ENCODE data around the gene ABLIM3.

The ABLIM3 gene

DNA sequence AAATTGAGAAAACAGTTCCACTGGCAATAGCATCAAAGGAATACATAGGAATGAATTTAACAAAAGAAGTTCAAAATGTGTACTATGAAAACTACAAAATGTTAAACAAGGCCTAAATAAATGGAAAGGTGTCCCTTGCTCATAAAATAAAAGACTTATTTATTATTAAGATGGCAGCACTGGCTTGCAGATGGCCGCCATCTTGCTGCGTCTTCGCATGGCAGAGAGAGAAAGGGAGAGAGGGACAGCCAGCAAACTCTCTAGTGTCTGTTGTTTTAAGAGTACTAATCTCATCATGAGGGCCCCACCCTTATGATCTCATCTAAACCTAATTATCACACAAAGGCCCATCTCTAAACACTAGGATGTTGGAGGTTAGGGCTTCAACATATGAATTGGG is 47.1 kb downstream of the ABLIM3 start:
- DNase-seq (ENCODE audit: low spot score), result no peak

DNA sequence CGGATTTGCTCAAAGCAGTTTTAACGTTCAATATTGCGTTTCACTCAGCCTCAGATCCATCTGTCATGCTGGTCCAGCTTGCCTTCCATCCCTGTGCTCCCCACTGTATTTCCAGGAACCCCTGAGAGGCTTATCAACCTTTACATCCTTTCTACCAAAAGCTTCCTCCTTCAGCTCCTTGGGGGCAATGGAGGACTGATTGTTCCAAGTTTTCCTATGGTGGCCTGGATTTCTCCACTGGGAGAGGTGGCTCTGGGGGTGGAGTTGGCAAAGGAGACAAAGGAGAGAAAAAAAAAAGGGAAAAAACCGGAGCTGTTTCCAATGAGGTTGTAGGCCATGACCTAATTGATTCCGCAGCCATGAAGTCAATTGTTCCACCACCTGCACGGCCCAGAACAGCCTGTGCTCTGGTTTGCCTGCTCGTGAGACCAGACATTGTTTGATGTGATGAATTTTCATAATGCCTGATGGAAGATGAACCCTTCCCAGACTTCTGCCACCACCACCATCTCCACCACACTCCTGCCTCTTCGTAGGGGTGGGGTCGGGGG is 54.1 kb downstream of the ABLIM3 start:
- DNase-seq (ENCODE audit: low spot score), result no peak

GRCh38 chr5:149195962-149196361 is 54.7 kb downstream of the ABLIM3 start:
- no peak for DNase-seq (ENCODE audit: low spot score)

GRCh38 chr5:149198148-149198547 is 56.9 kb downstream of the ABLIM3 start:
- no peak for DNase-seq (ENCODE audit: low spot score)

GRCh38 chr5:149200355-149200754 is 59.1 kb downstream of the ABLIM3 start:
- DNase-seq (ENCODE audit: low spot score), result no peak

GRCh38 chr5:149201121-149201637 is 59.9 kb downstream of the ABLIM3 start:
- DNase-seq (ENCODE audit: low spot score), result no peak

DNA sequence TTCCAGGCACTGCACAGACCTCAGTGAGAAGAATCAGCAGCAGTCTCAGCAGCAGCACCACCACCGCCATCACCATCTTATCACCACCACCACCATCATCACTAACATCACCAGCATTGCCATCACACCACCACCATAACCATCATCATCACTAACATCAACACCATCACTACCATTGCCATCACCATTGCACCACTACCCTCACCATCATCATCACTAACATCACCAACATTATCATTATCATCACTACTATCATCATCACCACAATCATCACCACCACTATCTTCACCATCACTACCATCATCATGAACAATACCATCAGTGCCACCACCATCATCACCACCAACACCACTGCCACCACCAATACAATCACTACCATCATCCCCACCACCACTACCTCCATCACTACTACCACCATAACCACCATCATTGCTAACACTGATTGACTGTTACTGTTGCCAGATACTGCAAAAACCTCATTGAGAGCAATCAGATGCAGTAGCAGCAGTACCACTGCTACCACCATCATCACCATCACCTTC is 61.7 kb downstream of the ABLIM3 start:
- no peak for DNase-seq (ENCODE audit: low spot score)

DNA sequence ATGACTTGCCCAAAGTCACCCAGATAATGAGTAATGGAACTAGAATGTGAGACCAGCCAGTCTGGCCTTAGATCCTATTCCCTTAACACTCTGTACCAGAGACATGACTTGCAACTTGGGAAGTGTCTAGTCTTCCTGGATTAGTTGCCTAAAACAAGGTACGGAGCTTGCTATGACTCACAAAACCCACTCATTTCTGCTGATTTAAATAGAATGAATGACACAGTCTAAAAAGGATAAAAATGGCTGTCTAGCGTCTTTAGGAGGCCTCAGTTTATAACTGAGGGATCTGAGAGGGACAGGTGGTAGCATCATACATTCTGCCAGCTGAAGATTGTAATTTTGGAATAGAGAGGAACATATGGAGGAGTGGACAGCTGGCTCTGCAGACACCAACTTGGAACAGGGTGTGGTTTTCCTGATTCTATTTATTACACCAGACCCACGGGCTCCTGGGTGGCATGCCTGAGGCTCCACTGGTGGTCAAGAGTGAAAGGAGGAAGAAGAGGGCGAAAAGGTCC is 62.7 kb downstream of the ABLIM3 start:
- DNase-seq (ENCODE audit: low spot score), result no peak

DNA sequence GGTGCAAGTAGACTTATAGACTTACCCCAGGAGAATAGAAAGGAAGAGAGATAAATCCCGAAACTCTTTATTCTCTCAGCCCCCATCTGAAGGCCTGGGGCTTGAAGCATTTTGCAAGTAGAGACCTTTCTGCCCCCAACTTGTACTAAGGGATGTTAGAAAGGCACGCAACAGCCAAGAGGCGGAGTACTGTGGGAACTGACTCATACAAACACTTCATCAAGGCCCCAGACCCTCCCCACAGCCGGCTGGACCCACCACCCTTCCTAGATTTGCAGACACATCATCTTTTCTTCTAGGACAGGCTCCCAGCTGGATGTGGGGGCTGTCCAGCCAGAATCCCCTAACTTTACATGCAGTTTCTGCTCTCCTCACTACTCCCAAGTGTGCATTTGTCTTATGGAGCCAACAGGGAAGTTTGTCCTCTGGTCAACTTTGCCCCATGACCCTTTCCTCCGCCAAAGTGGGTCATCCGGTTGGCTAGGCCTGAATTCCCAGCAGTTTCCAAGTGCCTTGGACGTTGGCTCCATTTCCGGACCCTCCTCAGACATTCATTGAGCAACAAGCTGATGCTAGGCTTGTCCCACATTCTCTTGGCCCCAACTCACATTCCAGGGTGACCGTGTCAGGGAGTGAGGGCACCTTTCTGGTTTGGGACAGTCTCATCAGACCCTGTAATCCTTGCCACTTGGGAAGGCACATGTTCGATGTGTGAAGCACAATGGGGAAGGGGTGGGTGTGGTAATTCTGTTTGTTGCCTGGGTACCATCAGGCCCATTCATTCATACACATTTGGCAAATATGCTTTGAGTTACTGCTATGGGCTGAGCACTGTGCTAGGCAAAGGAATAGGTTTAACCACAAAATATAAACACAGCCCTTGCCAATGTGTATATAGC is 64.6 kb downstream of the ABLIM3 start:
- no peak for DNase-seq (ENCODE audit: low spot score)

- no peak for DNase-seq (ENCODE audit: low spot score)
Observed at GRCh38 chr5:149206524-149207141, 65.3 kb downstream of the ABLIM3 start.

- no peak for DNase-seq (ENCODE audit: low spot score)
Observed at GRCh38 chr5:149207831-149208230, 66.5 kb downstream of the ABLIM3 start.

GRCh38 chr5:149210225-149210624 is 68.9 kb downstream of the ABLIM3 start:
- no peak for DNase-seq (ENCODE audit: low spot score)

- no peak for DNase-seq (ENCODE audit: low spot score)
Observed at GRCh38 chr5:149210968-149211490, 69.7 kb downstream of the ABLIM3 start.

- DNase-seq (ENCODE audit: low spot score), result no peak
Observed at GRCh38 chr5:149211566-149211965, 70.3 kb downstream of the ABLIM3 start.

GRCh38 chr5:149212198-149212951 is 71.1 kb downstream of the ABLIM3 start:
- DNase-seq (ENCODE audit: low spot score), result no peak

DNA sequence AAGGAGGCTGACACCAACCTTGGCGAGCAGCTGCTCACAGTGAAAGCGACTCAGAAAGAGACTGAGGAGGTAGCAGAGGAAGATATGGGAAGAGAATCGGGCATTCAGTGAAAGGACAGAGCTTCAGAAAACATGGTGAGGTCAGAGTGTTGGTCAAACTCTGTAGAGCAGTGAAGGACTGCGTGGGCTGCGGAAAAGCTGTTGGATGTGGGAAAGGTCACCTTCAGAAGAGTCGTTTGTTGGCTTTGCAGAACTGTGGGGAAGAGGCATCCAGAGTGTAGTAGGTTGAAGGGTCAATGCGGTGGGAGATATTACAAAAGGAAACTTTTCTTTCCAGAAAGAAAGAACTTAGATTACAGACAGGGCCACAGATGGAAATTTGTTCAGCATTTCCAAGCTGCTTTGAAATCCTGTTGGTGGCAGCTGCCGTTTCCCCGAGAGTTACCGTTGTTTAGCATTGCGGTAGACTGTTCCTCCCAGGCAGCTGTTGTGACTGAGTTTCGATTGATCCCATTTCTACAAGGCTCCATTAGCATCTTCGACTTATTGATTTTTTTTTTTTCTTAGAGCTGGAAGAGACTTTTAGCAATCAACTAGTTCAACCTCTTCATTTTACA is 72.1 kb downstream of the ABLIM3 start:
- DNase-seq (ENCODE audit: low spot score), result no peak

GRCh38 chr5:149215478-149216090 is 74.3 kb downstream of the ABLIM3 start:
- DNase-seq (ENCODE audit: low spot score), result no peak

GRCh38 chr5:149216496-149216895 is 75.2 kb downstream of the ABLIM3 start:
- no peak for DNase-seq (ENCODE audit: low spot score)

DNA sequence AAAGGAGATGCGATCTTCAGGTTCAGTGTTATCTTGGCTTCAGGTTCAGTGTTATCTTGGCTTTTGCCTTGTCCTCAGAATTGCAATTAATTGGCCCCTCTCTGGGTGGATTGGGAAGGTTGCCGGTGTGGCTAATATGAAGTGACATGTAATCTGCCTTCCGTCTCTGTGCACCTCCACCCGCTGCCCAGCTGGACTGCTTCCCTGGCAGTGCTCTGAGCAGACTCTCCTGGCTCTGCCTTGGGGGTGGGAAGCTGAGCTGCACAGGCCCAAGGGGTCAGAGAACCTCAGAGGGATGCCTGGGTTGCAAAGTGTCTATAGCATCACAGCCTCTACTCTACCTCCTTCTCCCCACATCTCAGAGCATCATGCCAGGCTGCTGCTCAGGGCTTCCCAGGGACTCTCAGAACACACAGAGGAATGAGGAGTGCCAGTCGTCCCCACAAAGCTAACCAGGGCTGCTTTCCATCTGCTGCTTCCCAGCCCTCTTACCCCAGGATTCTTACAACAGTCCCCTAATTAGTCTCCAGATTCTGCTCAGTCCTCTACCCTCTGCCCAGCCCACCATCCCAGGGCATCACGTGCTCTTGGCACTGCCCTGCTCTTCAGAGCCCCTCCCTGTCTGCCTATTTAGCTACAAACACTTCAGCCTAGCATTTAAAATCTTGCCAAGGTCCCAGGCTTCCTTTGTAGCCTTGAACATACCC is 76.0 kb downstream of the ABLIM3 start:
- no peak for DNase-seq (ENCODE audit: low spot score)

- DNase-seq (ENCODE audit: low spot score), result no peak
Observed at GRCh38 chr5:149217803-149218155, 76.5 kb downstream of the ABLIM3 start.

Data from NAMALWA (cell line).